HG02610 (cell line): ENCODE data around the gene PEX14.
"Not testable (repeated sequence)": the region's sequence is repeated elsewhere in the genome, so short reads cannot be mapped to it uniquely, and the experiment has no call there.

ENCODE experiments used
- ATAC-seq: cut with Tn5 transposase; IDR thresholded peaks from one replicate; pipeline ENCODE4 v1.9.1; 2021; ENCODE audit warnings: mild to moderate bottlenecking, moderate library complexity; ENCODE audit not compliant: unreplicated experiment

PEX14 gene

GRCh38 chr1:10450156-10450814, 24.5 kb upstream of the PEX14 start:
- no peak for ATAC-seq

- no peak for ATAC-seq
Observed at GRCh38 chr1:10450836-10451235, 23.9 kb upstream of the PEX14 start.

- ATAC-seq, result no peak
Observed at GRCh38 chr1:10451287-10451686, 23.5 kb upstream of the PEX14 start.

- no peak for ATAC-seq
Observed at GRCh38 chr1:10456048-10456447, 18.7 kb upstream of the PEX14 start.

- no peak for ATAC-seq
Observed at GRCh38 chr1:10456661-10457060, 18.1 kb upstream of the PEX14 start.

- ATAC-seq, result not testable (repeated sequence)
Observed at GRCh38 chr1:10457462-10457861, 17.3 kb upstream of the PEX14 start.

- no peak for ATAC-seq
Observed at GRCh38 chr1:10457875-10458274, 16.9 kb upstream of the PEX14 start.

- ATAC-seq, result no peak
Observed at GRCh38 chr1:10459184-10459583, 15.6 kb upstream of the PEX14 start.

- no peak for ATAC-seq
Observed at GRCh38 chr1:10467078-10467477, 7.7 kb upstream of the PEX14 start.

GRCh38 chr1:10470043-10470442, 4.7 kb upstream of the PEX14 start:
- no peak for ATAC-seq

GRCh38 chr1:10471411-10472219, 3.1 kb upstream of the PEX14 start:
- ATAC-seq, result no peak

- peak; percentile 80 for ATAC-seq
Observed at GRCh38 chr1:10472220-10473144, 2.3 kb upstream of the PEX14 start, which contains the start of gene DFFA. Gene DFFA (minus strand): TSS chr1:10472529. CDS start chr1:10472458, 71 bp downstream.

- no peak for ATAC-seq
Observed at GRCh38 chr1:10473145-10473765, 1.5 kb upstream of the PEX14 start.

- ATAC-seq, result not testable (repeated sequence)
Observed at GRCh38 chr1:10474309-10474612, 489 bp upstream of the PEX14 start.

GRCh38 chr1:10475510-10475909, 760 bp downstream of the PEX14 start:
- no peak for ATAC-seq

GRCh38 chr1:10479296-10479695, 4.5 kb downstream of the PEX14 start:
- no peak for ATAC-seq

- no peak for ATAC-seq
Observed at GRCh38 chr1:10480614-10481013, 5.9 kb downstream of the PEX14 start.

- no peak for ATAC-seq
Observed at GRCh38 chr1:10484521-10484920, 9.8 kb downstream of the PEX14 start.

- ATAC-seq, result no peak
Observed at GRCh38 chr1:10489291-10490055, 14.7 kb downstream of the PEX14 start.

GRCh38 chr1:10490286-10490970, 15.7 kb downstream of the PEX14 start:
- no peak for ATAC-seq
